Trophoblast cell (in vitro differentiated cells and primary cell): ENCODE data around the gene PKD2.

ENCODE experiments used
- DNase-seq, 2 donors: peaks; one replicate each; pipeline ENCODE4 v3.0.0-alpha.2; 2016
- H2AFZ ChIP-seq: 2 replicates; pipeline ENCODE4 v1.6.1; 2013; ENCODE audit warnings: low read length, moderate library complexity, mild to moderate bottlenecking; ENCODE audit not compliant: insufficient read depth, poor library complexity
- H2AK5ac ChIP-seq: 2 replicates; pipeline ENCODE4 v1.6.1; 2013; ENCODE audit warnings: mild to moderate bottlenecking, low read length
- H2BK120ac ChIP-seq: 2 replicates; pipeline ENCODE4 v1.6.1; 2013; ENCODE audit warnings: low read length, mild to moderate bottlenecking, moderate library complexity; ENCODE audit not compliant: insufficient read depth, poor library complexity
- H2BK12ac ChIP-seq: 2 replicates; pipeline ENCODE4 v1.6.1; 2013; ENCODE audit warnings: mild to moderate bottlenecking, low read length, moderate library complexity
- H2BK5ac ChIP-seq: 2 replicates; pipeline ENCODE4 v1.6.1; 2013; ENCODE audit warnings: low read length, low read depth, moderate library complexity, mild to moderate bottlenecking; ENCODE audit not compliant: poor library complexity
- H3K14ac ChIP-seq: 2 replicates; pipeline ENCODE4 v1.6.1; 2013; ENCODE audit warnings: mild to moderate bottlenecking, low read length
- H3K18ac ChIP-seq: 2 replicates; pipeline ENCODE4 v1.6.1; 2013; ENCODE audit warnings: mild to moderate bottlenecking, low read length
- H3K23ac ChIP-seq: 2 replicates; pipeline ENCODE4 v1.6.1; 2013; ENCODE audit warnings: low read length
- H3K27ac ChIP-seq: 2 replicates; pipeline ENCODE4 v1.5.1; 2013; ENCODE audit warnings: low read depth, mild to moderate bottlenecking, inconsistent platforms, low read length, moderate library complexity
- H3K27me3 ChIP-seq: 2 replicates; pipeline ENCODE4 v1.6.1; 2013; ENCODE audit warnings: inconsistent platforms, mild to moderate bottlenecking, low read length, moderate library complexity; ENCODE audit not compliant: insufficient read depth
- H3K36me3 ChIP-seq, 2 experiments: 1 replicate in 1 of 2; 2 replicates in 1 of 2; pipeline ENCODE4 v1.6.1; 2013; ENCODE audit warnings: low read length in 2 of 2, mild to moderate bottlenecking in 2 of 2, moderate library complexity in 1 of 2; ENCODE audit not compliant: insufficient read depth in 2 of 2, control insufficient read depth in 1 of 2
- H3K4ac ChIP-seq: 2 replicates; pipeline ENCODE4 v1.6.1; 2013; ENCODE audit warnings: low read depth, mild to moderate bottlenecking, low read length, moderate library complexity
- H3K4me1 ChIP-seq, 2 experiments: 1 replicate in 1 of 2; 2 replicates in 1 of 2; pipeline ENCODE4 v1.6.1; 2013; ENCODE audit warnings: low read length in 2 of 2, mild to moderate bottlenecking in 2 of 2, moderate library complexity in 1 of 2; ENCODE audit not compliant: insufficient read depth in 2 of 2, control insufficient read depth in 1 of 2
- H3K4me2 ChIP-seq: 2 replicates; pipeline ENCODE4 v1.6.1; 2013; ENCODE audit warnings: inconsistent platforms, mild to moderate bottlenecking, low read length, moderate library complexity
- H3K4me3 ChIP-seq: 2 replicates; pipeline ENCODE4 v1.5.1; 2013; ENCODE audit warnings: mild to moderate bottlenecking, low read depth, low read length, inconsistent platforms
- H3K79me1 ChIP-seq: one replicate; pipeline ENCODE4 v1.6.1; 2013; ENCODE audit warnings: low read length
- H3K79me2 ChIP-seq: 2 replicates; pipeline ENCODE4 v1.6.1; 2013; ENCODE audit warnings: low read length, mild to moderate bottlenecking; ENCODE audit not compliant: control insufficient read depth, insufficient read depth, poor library complexity
- H3K9ac ChIP-seq: 2 replicates; pipeline ENCODE4 v1.6.1; 2013; ENCODE audit warnings: mild to moderate bottlenecking, low read length
- H3K9me3 ChIP-seq: 2 replicates; pipeline ENCODE4 v1.6.1; 2013; ENCODE audit warnings: low read depth, mild to moderate bottlenecking, control low read depth, inconsistent platforms, low read length; ENCODE audit not compliant: insufficient read depth
- H4K12ac ChIP-seq: 2 replicates; pipeline ENCODE4 v1.6.1; 2013; ENCODE audit warnings: low read depth, mild to moderate bottlenecking, low read length, moderate library complexity
- H4K8ac ChIP-seq: 2 replicates; pipeline ENCODE4 v1.6.1; 2013; ENCODE audit warnings: low read depth, mild to moderate bottlenecking, low read length, moderate library complexity
- H4K91ac ChIP-seq: one replicate; pipeline ENCODE4 v1.6.1; 2013; ENCODE audit warnings: low read depth, mild to moderate bottlenecking, low read length, moderate library complexity
- WGBS: extraction: QIAGEN DNeasy Blood & Tissue Kit; methylation state at CpG from one replicate; pipeline ENCODE4 v1.1.7; 2013; ENCODE audit warnings: missing lambda C conversion rate; ENCODE audit not compliant: insufficient read length, insufficient coverage; ENCODE audit errors: extremely low coverage; 5-methylcytosine and 5-hydroxymethylcytosine counted together

Gene PKD2

DNA sequence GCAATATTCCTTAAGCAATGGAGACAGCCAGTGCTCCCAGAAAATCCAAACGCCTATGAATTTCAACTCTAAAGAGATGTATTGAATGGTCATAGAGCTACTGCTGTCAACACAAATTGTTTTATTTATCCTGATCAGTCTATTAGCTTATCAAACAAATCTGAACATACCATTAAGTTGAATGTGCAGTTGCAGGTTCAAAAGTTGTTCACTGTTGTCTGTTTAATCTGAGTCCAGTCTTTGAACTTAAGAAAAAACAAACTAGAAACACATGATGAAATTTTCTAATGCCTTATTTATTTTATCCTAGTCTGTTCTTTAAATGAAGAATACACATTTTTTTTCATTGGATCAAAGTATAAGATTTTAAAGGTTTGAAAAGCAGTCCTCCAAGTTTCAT is 73.2 kb downstream of the PKD2 start:
- Histone ChIP-seq H3K23ac (no peak overlapping the region), H3K79me2 (no peaks in the 10 kb centered on the region), H3K27ac (no peak overlapping the region), H2BK12ac (no peak overlapping the region), H2BK120ac (no peak overlapping the region), H3K4me1 (peaks cover 0 to 8% of the 10 kb centered on the region in 2 experiments), H3K9ac (no peak overlapping the region), H3K27me3 (no peaks in the 10 kb centered on the region), H3K18ac (no peak overlapping the region), H3K4ac (no peak overlapping the region), H3K36me3 (peaks cover 2 to 6% of the 10 kb centered on the region in 2 experiments), H4K12ac (no peak overlapping the region), H4K91ac (no peak overlapping the region), H3K9me3 (no peaks in the 10 kb centered on the region), H4K8ac (no peak overlapping the region), H3K4me2 (no peak overlapping the region), H2AK5ac (no peak overlapping the region), H3K4me3 (no peak overlapping the region), H2AFZ (no peak overlapping the region), H2BK5ac (no peak overlapping the region), H3K14ac (no peak overlapping the region), H3K79me1 (no peaks in the 10 kb centered on the region)
- no CpG with 5 or more reads among the region's 1 CpG for WGBS
- no peak for DNase-seq

DNA sequence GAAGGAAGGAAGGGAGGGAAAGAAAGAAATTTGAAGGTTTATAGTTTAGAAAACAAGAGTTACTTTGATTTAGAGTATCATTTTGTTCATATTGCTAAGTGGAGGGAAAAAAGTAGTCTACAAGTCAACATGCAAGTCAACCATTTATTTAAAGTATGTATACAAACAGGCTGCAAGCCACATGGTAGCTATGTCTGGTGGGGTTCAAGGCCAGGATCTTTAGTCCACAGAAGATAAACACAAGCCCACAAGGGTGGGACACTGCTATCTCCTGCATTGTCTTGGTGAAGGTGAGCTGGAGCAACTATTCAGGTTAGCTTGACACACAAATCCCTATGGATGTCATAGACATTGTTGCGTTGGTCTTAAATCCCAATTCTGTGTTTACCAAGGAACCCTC is 79.6 kb downstream of the PKD2 start:
- DNase-seq: no peak
- Histone ChIP-seq H3K4me1 (peaks cover 2 to 4% of the 10 kb centered on the region in 2 experiments), H3K36me3 (peaks cover 0 to 2% of the 10 kb centered on the region in 2 experiments), H3K9me3 (no peaks in the 10 kb centered on the region), H3K4ac (no peak overlapping the region), H4K8ac (no peak overlapping the region), H2AK5ac (no peak overlapping the region), H4K91ac (no peak overlapping the region), H3K27me3 (no peaks in the 10 kb centered on the region), H3K14ac (no peak overlapping the region), H2BK12ac (no peak overlapping the region), H4K12ac (no peak overlapping the region), H3K79me2 (no peaks in the 10 kb centered on the region), H3K23ac (no peak overlapping the region), H2AFZ (no peak overlapping the region), H3K79me1 (peaks cover 2% of the 10 kb centered on the region), H3K4me2 (no peak overlapping the region), H3K4me3 (no peak overlapping the region), H3K18ac (no peak overlapping the region), H2BK5ac (no peak overlapping the region), H2BK120ac (no peak overlapping the region), H3K9ac (no peak overlapping the region), H3K27ac (no peak overlapping the region)
- no CpG with 5 or more reads among the region's 1 CpG for WGBS

DNA sequence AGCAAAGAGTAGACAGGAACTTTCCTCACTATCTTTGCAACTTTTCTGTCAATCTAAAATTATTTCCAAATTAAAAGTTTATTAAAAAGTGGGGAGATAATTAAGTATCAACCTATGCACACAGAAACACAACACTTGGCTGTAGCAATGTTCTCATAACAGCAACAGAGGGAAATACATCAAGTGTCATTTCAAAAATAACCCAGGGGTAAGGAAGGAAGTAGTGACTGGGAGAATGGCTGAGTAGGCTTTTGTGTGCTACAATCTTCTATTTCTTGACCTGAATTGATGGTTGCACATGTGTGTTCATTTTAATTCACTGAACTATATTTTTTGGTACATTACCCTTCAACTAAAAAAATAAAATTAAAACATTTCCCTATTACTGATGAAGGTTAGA is 83.5 kb downstream of the PKD2 start:
- no peak overlapping the region for H2BK5ac ChIP-seq

DNA sequence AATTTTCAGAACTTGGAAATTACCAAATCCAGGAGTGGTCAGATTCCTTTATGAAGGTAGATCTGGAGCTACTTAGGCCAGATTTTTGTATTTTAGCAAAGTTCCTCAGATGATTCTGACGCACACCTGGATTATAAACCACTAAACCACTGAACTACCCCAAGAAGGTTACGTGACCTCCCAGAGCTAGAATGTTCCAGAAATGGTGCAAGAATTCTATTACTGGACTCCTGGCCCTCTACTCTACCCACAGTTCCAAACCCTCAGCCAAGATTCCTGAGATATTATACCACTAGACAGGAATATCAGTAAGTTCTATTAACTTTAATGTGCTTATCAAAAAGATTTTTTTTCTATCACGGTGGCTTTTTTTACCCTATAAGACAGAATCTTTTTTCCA is 83.9 kb downstream of the PKD2 start:
- Histone ChIP-seq H2BK5ac (no peak overlapping the region), H3K4me1 (no peaks in the 10 kb centered on the region)

More for the DNA sequence above, 83.5 kb downstream of the PKD2 start:
- peaks cover 2% of the 10 kb centered on the region for H3K79me1 ChIP-seq
- no peak overlapping the region for H3K23ac ChIP-seq
- no peak overlapping the region for H3K9ac ChIP-seq
- H3K14ac ChIP-seq: no peak overlapping the region
- H2BK12ac ChIP-seq: no peak overlapping the region
- H3K27ac ChIP-seq: no peak overlapping the region
- peaks cover 0 to 4% of the 10 kb centered on the region in 2 experiments for H3K36me3 ChIP-seq
- DNase-seq: no peak
- peaks cover 2 to 3% of the 10 kb centered on the region in 2 experiments for H3K4me1 ChIP-seq
- no peak overlapping the region for H2BK120ac ChIP-seq
- H2AK5ac ChIP-seq: no peak overlapping the region
- no peaks in the 10 kb centered on the region for H3K9me3 ChIP-seq
- no peaks in the 10 kb centered on the region for H3K27me3 ChIP-seq
- H4K12ac ChIP-seq: no peak overlapping the region
- H2AFZ ChIP-seq: no peak overlapping the region
- H3K4me3 ChIP-seq: no peak overlapping the region
- no peak overlapping the region for H3K4me2 ChIP-seq
- no peaks in the 10 kb centered on the region for H3K79me2 ChIP-seq
- H3K4ac ChIP-seq: no peak overlapping the region
- H4K91ac ChIP-seq: no peak overlapping the region
- no peak overlapping the region for H3K18ac ChIP-seq
- H4K8ac ChIP-seq: no peak overlapping the region

More for the DNA sequence above, 83.9 kb downstream of the PKD2 start:
- Histone ChIP-seq H4K12ac (no peak overlapping the region), H3K79me1 (no peaks in the 10 kb centered on the region), H3K14ac (no peak overlapping the region), H4K8ac (no peak overlapping the region), H3K4me3 (no peak overlapping the region), H3K36me3 (peaks cover 0 to 6% of the 10 kb centered on the region in 2 experiments), H3K18ac (no peak overlapping the region), H2AK5ac (no peak overlapping the region), H4K91ac (no peak overlapping the region), H3K4ac (no peak overlapping the region), H2BK12ac (no peak overlapping the region), H3K27ac (no peak overlapping the region), H3K9me3 (no peaks in the 10 kb centered on the region), H2BK120ac (no peak overlapping the region), H3K27me3 (no peaks in the 10 kb centered on the region), H3K23ac (no peak overlapping the region), H2AFZ (no peak overlapping the region), H3K79me2 (no peaks in the 10 kb centered on the region), H3K4me2 (no peak overlapping the region), H3K9ac (no peak overlapping the region)
- DNase-seq: no peak
- no CpG with 5 or more reads among the region's 3 CpGs for WGBS
